Measurements from ENCODE around the gene SOCS7. TPM values are rescaled to one million over a fixed set of nuclear protein-coding genes. Genes with fewer than 3 reads are reported as not detected.

Gene SOCS7
- total RNA-seq: 4.7 and 13.2 TPM in 2 replicates

GRCh38 chr17:38351412-38352222 lies at the start of gene SOCS7:
SOCS7 (plus strand) TSS chr17:38351844; CDS start chr17:38352053, 209 bp downstream.
- no peak for DNase-seq (ENCODE audit: extremely low read depth, low read depth, low spot score)

- no peak for DNase-seq (ENCODE audit: extremely low read depth, low read depth, low spot score)
Measured at GRCh38 chr17:38315497-38315896, 36.1 kb upstream of the SOCS7 start.

GRCh38 chr17:38317081-38317480 lies 34.6 kb upstream of the SOCS7 start:
- DNase-seq (ENCODE audit: extremely low read depth, low read depth, low spot score): no peak

GRCh38 chr17:38320482-38320881 lies 31.2 kb upstream of the SOCS7 start:
- DNase-seq (ENCODE audit: extremely low read depth, low read depth, low spot score): no peak

GRCh38 chr17:38322156-38322779 lies 29.4 kb upstream of the SOCS7 start:
- DNase-seq (ENCODE audit: extremely low read depth, low read depth, low spot score): no peak

- no peak for DNase-seq (ENCODE audit: extremely low read depth, low read depth, low spot score)
Measured at GRCh38 chr17:38322897-38323296, 28.7 kb upstream of the SOCS7 start.

GRCh38 chr17:38324141-38324697 lies 27.4 kb upstream of the SOCS7 start:
- no peak for DNase-seq (ENCODE audit: extremely low read depth, low read depth, low spot score)

GRCh38 chr17:38324772-38325171 lies 26.9 kb upstream of the SOCS7 start:
- no peak for DNase-seq (ENCODE audit: extremely low read depth, low read depth, low spot score)

GRCh38 chr17:38325221-38325851 lies 26.3 kb upstream of the SOCS7 start:
- DNase-seq (ENCODE audit: extremely low read depth, low read depth, low spot score): no peak

GRCh38 chr17:38326996-38327792 lies 24.4 kb upstream of the SOCS7 start:
- DNase-seq (ENCODE audit: extremely low read depth, low read depth, low spot score): no peak

- DNase-seq (ENCODE audit: extremely low read depth, low read depth, low spot score): no peak
Measured at GRCh38 chr17:38327936-38328335, 23.7 kb upstream of the SOCS7 start.

GRCh38 chr17:38328620-38329019 lies 23.0 kb upstream of the SOCS7 start:
- DNase-seq (ENCODE audit: extremely low read depth, low read depth, low spot score): no peak

GRCh38 chr17:38329284-38329683 lies 22.4 kb upstream of the SOCS7 start:
- no peak for DNase-seq (ENCODE audit: extremely low read depth, low read depth, low spot score)

- DNase-seq (ENCODE audit: extremely low read depth, low read depth, low spot score): no peak
Measured at GRCh38 chr17:38329808-38330730, 21.6 kb upstream of the SOCS7 start.

GRCh38 chr17:38330941-38331411 lies 20.7 kb upstream of the SOCS7 start:
- DNase-seq (ENCODE audit: extremely low read depth, low read depth, low spot score): no peak

- no peak for DNase-seq (ENCODE audit: extremely low read depth, low read depth, low spot score)
Measured at GRCh38 chr17:38332735-38333134, 18.9 kb upstream of the SOCS7 start.

- no peak for DNase-seq (ENCODE audit: extremely low read depth, low read depth, low spot score)
Measured at GRCh38 chr17:38333635-38334295, 17.9 kb upstream of the SOCS7 start.

- no peak for DNase-seq (ENCODE audit: extremely low read depth, low read depth, low spot score)
Measured at GRCh38 chr17:38334480-38335364, 16.9 kb upstream of the SOCS7 start.

Measured in glomerular endothelial cell (primary cell).